Measurements from ENCODE around the gene SLC44A1. TPM values are rescaled to one million over a fixed set of nuclear protein-coding genes. Genes with fewer than 3 reads are reported as not detected.

The SLC44A1 gene
- total RNA-seq, 4 donors from 2014 or later = 39.3 to 94.1 (median 58.3) TPM

DNA sequence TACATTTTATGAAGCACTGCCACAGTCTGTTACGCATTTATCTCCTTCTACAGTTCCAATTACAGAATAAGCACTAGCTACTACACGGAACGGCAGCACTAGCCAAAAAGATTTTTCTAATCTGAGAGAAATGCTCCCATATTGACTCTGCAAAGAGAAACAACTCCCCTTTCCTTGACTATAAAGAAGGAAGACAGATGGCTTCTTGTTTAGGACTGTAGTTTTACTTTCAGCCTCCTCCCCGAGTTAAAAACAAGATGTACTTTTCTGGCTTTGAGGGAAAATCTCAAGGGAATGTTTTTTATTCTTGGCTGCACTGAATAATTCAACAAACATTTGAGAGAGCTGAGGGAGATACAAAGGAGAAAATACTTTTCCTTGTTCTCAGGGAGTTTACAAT is 1.9 kb upstream of the SLC44A1 start:
- H3K4me3 ChIP-seq = no peak overlapping the region

DNA sequence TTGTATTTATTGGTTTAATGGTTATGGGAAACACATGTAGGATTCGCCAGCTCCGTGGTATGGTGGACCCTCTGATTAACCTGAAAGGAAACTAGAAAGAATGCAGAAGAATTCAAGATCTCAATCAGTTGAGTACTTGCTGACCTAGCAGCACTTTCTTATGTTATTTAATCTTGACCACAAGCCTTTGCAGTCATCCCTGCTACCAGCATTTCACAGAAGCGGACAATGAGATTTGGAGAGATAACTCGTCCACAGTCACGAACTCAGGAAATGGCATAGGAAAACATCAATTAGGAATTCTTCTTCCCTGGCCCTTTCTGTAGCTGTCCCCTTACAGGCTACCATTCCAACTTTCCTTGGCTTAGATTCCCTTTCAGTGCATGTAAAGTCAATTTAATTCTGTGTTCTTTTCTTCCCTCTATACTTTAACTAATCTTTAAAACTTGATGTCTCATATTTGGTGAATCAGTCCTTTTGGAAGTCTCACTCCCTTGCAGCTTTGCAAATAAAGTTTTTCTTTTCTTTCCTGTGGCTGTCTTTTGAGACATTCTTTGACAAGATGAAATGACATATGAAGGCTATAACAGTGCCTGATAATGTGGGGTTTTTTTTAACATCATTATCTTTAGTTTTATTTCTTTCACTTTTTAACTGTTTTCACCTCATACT is 1.3 kb upstream of the SLC44A1 start:
- 55 to 62% methylated on average over 5 of the region's 5 CpGs for WGBS, 2 donors (ENCODE audit: low coverage in 1 of 2)
- peaks cover 4 to 49% (median 28%) of the 10 kb centered on the region in 4 donors for H3K4me1 ChIP-seq
- H3K27ac ChIP-seq = peak overlapping the region; percentile 94 to 97 (median 95)
- TF ChIP-seq EP300 (IDR thresholded peaks at IDR 0.05; ENCODE audit: low read depth) (no peak), POLR2A (IDR thresholded peaks at IDR 0.05) (no peak), POLR2AphosphoS5 (IDR thresholded peaks at IDR 0.05) (no peak)
- TF ChIP-seq, protein P1, sequence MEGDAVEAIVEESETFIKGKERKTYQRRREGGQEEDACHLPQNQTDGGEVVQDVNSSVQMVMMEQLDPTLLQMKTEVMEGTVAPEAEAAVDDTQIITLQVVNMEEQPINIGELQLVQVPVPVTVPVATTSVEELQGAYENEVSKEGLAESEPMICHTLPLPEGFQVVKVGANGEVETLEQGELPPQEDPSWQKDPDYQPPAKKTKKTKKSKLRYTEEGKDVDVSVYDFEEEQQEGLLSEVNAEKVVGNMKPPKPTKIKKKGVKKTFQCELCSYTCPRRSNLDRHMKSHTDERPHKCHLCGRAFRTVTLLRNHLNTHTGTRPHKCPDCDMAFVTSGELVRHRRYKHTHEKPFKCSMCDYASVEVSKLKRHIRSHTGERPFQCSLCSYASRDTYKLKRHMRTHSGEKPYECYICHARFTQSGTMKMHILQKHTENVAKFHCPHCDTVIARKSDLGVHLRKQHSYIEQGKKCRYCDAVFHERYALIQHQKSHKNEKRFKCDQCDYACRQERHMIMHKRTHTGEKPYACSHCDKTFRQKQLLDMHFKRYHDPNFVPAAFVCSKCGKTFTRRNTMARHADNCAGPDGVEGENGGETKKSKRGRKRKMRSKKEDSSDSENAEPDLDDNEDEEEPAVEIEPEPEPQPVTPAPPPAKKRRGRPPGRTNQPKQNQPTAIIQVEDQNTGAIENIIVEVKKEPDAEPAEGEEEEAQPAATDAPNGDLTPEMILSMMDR (IDR thresholded peaks at IDR 0.05) = no peak
- H3K27me3 ChIP-seq = no peaks in the 10 kb centered on the region
- H3K4me3 ChIP-seq = no peak overlapping the region
- intact Hi-C loops (cut with DNase I; ENCODE audit: low total_unique reads) = no loop called here
- no peaks in the 10 kb centered on the region for H3K36me3 ChIP-seq
- DNase-seq = no peak
- in situ Hi-C loops (cut with MboI; ENCODE audit: low pct_ligation_motif_present in 1 of 4, low pct_unique_long_range_greater_than_20kb in 1 of 4, low sequenced_read_pairs in 3 of 4) = loop anchor here in 1 of 4 donors (10.0 kb wide), 1 partner anchor 318 kb away; the partner anchor contains the start of gene ABCA1
- no peaks in the 10 kb centered on the region for H3K9me3 ChIP-seq

More for the DNA sequence above, 1.9 kb upstream of the SLC44A1 start:
- in situ Hi-C loops (cut with MboI; ENCODE audit: low pct_ligation_motif_present in 1 of 4, low pct_unique_long_range_greater_than_20kb in 1 of 4, low sequenced_read_pairs in 3 of 4) = loop anchor here in 1 of 4 donors (10.0 kb wide), 1 partner anchor 318 kb away; the partner anchor contains the start of gene ABCA1
- Histone ChIP-seq H3K36me3 (no peaks in the 10 kb centered on the region), H3K4me1 (peaks cover 4 to 43% (median 28%) of the 10 kb centered on the region in 4 donors), H3K27ac (peak overlapping the region; percentile 94 to 97 (median 95)), H3K27me3 (no peaks in the 10 kb centered on the region), H3K9me3 (no peaks in the 10 kb centered on the region)
- intact Hi-C loops (cut with DNase I; ENCODE audit: low total_unique reads) = no loop called here
- TF ChIP-seq POLR2AphosphoS5 (IDR thresholded peaks at IDR 0.05) = peak in 1 of 3 donors; percentile 47
- TF ChIP-seq, protein P1 (IDR thresholded peaks at IDR 0.05) = no peak
- 33 to 34% methylated on average over 4 of the region's 4 CpGs for WGBS, 2 donors (ENCODE audit: low coverage in 1 of 2)
- DNase-seq = no peak

DNA sequence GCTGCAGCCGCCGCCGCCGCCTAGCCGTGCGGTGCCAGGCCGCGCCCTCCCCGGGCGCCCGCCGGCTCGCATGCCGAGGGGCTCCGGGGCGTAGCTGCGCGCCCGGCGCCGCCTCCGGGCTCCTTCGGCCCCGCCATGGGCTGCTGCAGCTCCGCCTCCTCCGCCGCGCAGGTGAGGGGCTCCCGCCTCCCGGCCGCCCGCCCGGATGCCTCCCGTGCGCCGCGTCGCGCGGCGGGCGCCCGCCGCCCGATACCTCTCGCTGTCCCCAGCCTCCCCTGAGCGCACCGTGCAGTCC is 230 bp downstream of the SLC44A1 start:
- Histone ChIP-seq H3K27ac (peak overlapping the region; percentile 94 to 97 (median 95)), H3K4me1 (peaks cover 4 to 57% (median 28%) of the 10 kb centered on the region in 4 donors), H3K27me3 (no peaks in the 10 kb centered on the region), H3K36me3 (no peaks in the 10 kb centered on the region), H3K9me3 (no peaks in the 10 kb centered on the region), H3K4me3 (peak overlapping the region; percentile 65 to 99 (median 88))
- no peak for DNase-seq
- in situ Hi-C loops (cut with MboI; ENCODE audit: low pct_ligation_motif_present in 1 of 4, low pct_unique_long_range_greater_than_20kb in 1 of 4, low sequenced_read_pairs in 3 of 4) = loop anchor here in 1 of 4 donors (10.0 kb wide), 1 partner anchor 320 kb away; the partner anchor contains the start of gene ABCA1
- WGBS, 2 donors (ENCODE audit: low coverage in 1 of 2) = 0% methylated on average over 22 of the region's 48 CpGs; no CpG with 5 or more reads in 1 of the 2 donors
- TF ChIP-seq POLR2A (IDR thresholded peaks at IDR 0.05) = no peak
- TF ChIP-seq EP300 (IDR thresholded peaks at IDR 0.05; ENCODE audit: low read depth) = no peak
- TF ChIP-seq POLR2AphosphoS5 (IDR thresholded peaks at IDR 0.05) = no peak
- TF ChIP-seq, protein P1 (IDR thresholded peaks at IDR 0.05) = no peak
- intact Hi-C loops (cut with DNase I; ENCODE audit: low total_unique reads) = no loop called here

DNA sequence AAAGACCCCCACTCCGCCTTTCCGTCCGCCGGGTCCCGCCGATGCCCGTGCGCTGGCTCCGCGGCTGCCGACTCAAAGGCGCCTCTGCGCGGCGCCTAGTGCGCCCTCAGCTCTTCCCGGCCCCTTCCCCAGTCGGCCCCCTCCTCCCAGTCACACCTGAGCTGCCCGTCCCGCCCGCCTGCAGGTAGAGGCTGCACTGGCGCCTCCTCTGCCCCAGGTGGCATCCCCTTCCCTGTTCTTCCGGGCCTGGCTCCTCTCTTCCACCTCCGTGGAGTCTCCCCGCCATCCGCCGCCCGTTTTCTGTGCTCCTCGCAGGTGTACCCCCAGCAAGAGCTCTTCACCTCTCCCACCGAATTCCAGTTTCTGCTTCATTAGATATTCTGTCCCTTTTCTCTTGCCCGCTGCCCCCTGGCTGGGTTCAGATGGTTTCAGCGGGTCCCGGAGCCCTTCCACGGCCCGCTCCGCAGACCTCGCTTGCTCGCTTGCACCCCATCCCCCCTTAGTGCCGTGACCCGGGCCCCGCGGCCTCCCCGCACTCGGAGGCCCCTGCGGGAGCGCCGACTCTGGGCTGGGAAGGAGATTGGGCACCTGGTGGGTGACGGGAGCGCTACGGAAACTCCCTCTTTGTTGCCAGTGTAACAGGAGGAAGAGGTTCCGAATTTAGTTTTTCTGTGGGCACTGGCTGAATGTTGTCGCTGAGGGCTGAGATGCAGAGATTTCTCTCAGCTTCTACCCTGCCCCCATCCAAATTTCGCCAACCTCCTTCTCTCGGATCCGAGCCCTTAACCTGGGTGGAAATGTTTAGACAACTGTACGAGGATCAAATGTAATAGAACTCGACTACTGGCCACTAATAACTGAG is 809 bp downstream of the SLC44A1 start:
- intact Hi-C loops (cut with DNase I; ENCODE audit: low total_unique reads) (no loop called here), in situ Hi-C loops (cut with MboI; ENCODE audit: low pct_ligation_motif_present in 1 of 4, low pct_unique_long_range_greater_than_20kb in 1 of 4, low sequenced_read_pairs in 3 of 4) (loop anchor here in 1 of 4 donors (10.0 kb wide), 1 partner anchor 320 kb away; the partner anchor contains the start of gene ABCA1)
- DNase-seq = peak; percentile 82
- TF ChIP-seq POLR2A (IDR thresholded peaks at IDR 0.05) = peak; percentile 68
- peak; percentile 26 to 33 (median 28) for TF ChIP-seq POLR2AphosphoS5 (IDR thresholded peaks at IDR 0.05)
- TF ChIP-seq, protein P1 (IDR thresholded peaks at IDR 0.05) = peak; percentile 38 to 88 (median 59)
- no peak for TF ChIP-seq EP300 (IDR thresholded peaks at IDR 0.05; ENCODE audit: low read depth)
- Histone ChIP-seq H3K36me3 (no peaks in the 10 kb centered on the region), H3K27me3 (no peaks in the 10 kb centered on the region), H3K9me3 (no peaks in the 10 kb centered on the region), H3K27ac (peak overlapping the region; percentile 94 to 97 (median 95)), H3K4me1 (peaks cover 4 to 62% (median 30%) of the 10 kb centered on the region in 4 donors), H3K4me3 (peak overlapping the region; percentile 65 to 99 (median 88))
- WGBS, 2 donors (ENCODE audit: low coverage in 1 of 2) = 1% methylated on average over 22 to 56 of the region's 57 CpGs
